MM.1S (cell line): Measurements from ENCODE around the gene ZNF782.

ENCODE experiments used
- DNase-seq: peaks from one replicate; pipeline ENCODE4 v3.0.0-alpha.2; 2015
- H2AFZ ChIP-seq: fragments of 300-600 bp; sonication (generic); 2 replicates; pipeline ENCODE4 v1.6.0; 2016; ENCODE audit warnings: antibody characterized with exemption, low read length
- H3F3A ChIP-seq: fragments of 300-600 bp; sonication (generic); 2 replicates; pipeline ENCODE4 v1.6.1; 2016; ENCODE audit warnings: mild to moderate bottlenecking, antibody characterized with exemption, low read length, moderate library complexity, mixed read lengths; ENCODE audit not compliant: insufficient read depth
- H3K27ac ChIP-seq: fragments of 300-600 bp; sonication (generic); 2 replicates; pipeline ENCODE4 v1.5.1; 2016; ENCODE audit warnings: mild to moderate bottlenecking, low read length
- H3K27me3 ChIP-seq: fragments of 300-600 bp; sonication (generic); replicated peaks from 2 replicates; pipeline ENCODE4 v1.6.0; 2016; ENCODE audit warnings: low read length; ENCODE audit not compliant: insufficient read depth
- H3K36me3 ChIP-seq: fragments of 300-600 bp; sonication (generic); replicated peaks from 2 replicates; pipeline ENCODE4 v1.6.1; 2016; ENCODE audit warnings: mild to moderate bottlenecking, low read length, mixed read lengths; ENCODE audit not compliant: insufficient read depth
- H3K4me1 ChIP-seq: fragments of 300-600 bp; sonication (generic); 2 replicates; pipeline ENCODE4 v1.6.1; 2016; ENCODE audit warnings: low read length, mixed read lengths
- H3K4me2 ChIP-seq: fragments of 300-600 bp; sonication (generic); 2 replicates; pipeline ENCODE4 v1.6.0; 2016; ENCODE audit warnings: low read depth, low read length
- H3K4me3 ChIP-seq: fragments of 300-600 bp; sonication (generic); 2 replicates; pipeline ENCODE4 v1.5.1; 2016; ENCODE audit warnings: low read length, mixed read lengths
- H3K79me2 ChIP-seq: fragments of 300-600 bp; sonication (generic); 2 replicates; pipeline ENCODE4 v1.6.1; 2016; ENCODE audit warnings: mixed run types, low read length, mixed read lengths
- H3K9ac ChIP-seq: fragments of 300-600 bp; sonication (generic); 2 replicates; pipeline ENCODE4 v1.6.1; 2016; ENCODE audit warnings: low read length, mixed read lengths
- H3K9me2 ChIP-seq: fragments of 300-600 bp; sonication (generic); replicated peaks from 2 replicates; pipeline ENCODE4 v1.6.1; 2016; ENCODE audit warnings: mild to moderate bottlenecking, low read length, mixed read lengths; ENCODE audit not compliant: insufficient read depth
- H3K9me3 ChIP-seq: fragments of 300-600 bp; sonication (generic); replicated peaks from 2 replicates; pipeline ENCODE4 v1.6.1; 2016; ENCODE audit warnings: mild to moderate bottlenecking, low read length, mixed read lengths; ENCODE audit not compliant: insufficient read depth
- H4K20me1 ChIP-seq: fragments of 300-600 bp; sonication (generic); 2 replicates; pipeline ENCODE4 v1.6.1; 2016; ENCODE audit warnings: mild to moderate bottlenecking, low read length, moderate library complexity, mixed read lengths; ENCODE audit not compliant: insufficient read depth
- EZH2 ChIP-seq: fragments of 300-600 bp; sonication (generic); optimal IDR thresholded peaks from 2 replicates; pipeline ENCODE3; 2017; ENCODE audit warnings: low read depth, mild to moderate bottlenecking, antibody characterized with exemption, low read length, mixed read lengths
- EZH2phosphoT487 ChIP-seq: fragments of 300-600 bp; sonication (generic); IDR thresholded peaks from 2 replicates; pipeline ENCODE4 v1.6.1; 2018; ENCODE audit warnings: antibody characterized with exemption, low read length
- TF ChIP-seq, protein P1 (sequence below): fragments of 300-600 bp; sonication (generic); IDR thresholded peaks from 2 replicates; pipeline ENCODE4 v1.5.1; 2016; ENCODE audit warnings: antibody characterized with exemption, low read length, mixed read lengths

ZNF782 gene

DNA sequence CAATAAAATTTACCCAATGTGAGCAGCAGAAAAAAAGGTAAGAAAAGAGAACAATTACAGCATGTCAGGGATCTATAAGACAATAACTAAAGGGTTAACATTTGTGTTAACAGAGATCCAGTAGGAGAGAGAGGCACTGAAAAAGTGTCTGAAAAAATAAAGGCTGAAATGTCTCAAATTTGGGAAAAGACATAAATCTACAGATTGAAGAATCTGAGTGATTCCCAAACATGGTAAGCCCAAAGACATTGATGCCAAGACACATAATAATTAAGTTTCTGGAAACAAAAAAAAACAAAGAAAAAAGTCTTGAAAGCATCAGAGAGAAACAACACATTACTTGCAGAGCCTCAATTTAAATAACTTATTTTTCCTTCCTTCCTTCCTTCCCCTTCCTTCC, 31.1 kb upstream of the ZNF782 start:
- no peaks in the 10 kb centered on the region for H3K27me3 ChIP-seq
- H3K79me2 ChIP-seq: no peaks in the 10 kb centered on the region
- DNase-seq: no peak

DNA sequence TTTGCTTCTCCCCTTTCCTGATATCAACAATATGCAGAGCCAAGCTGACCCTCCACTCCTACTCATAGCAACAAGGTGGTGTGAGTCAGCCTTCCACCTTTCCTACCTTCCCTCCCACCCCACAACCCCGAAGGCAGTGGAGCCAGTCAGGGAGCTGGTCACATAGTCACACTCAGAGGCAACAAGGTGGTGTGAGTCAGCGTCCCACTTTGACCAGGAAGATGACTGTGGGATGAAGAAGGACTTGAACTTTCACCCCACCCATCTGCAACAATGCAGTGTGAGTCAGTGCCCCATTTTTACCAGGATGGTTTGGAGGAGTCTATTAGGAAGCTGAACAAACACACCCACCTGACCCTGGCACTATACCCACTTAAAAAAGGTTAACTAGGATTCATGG, 30.1 kb upstream of the ZNF782 start:
- Histone ChIP-seq H3K9me2 (no peaks in the 10 kb centered on the region), H4K20me1 (no peaks in the 10 kb centered on the region), H3K27me3 (no peaks in the 10 kb centered on the region), H3F3A (no peaks in the 10 kb centered on the region), H2AFZ (no peak overlapping the region), H3K9ac (no peak overlapping the region), H3K79me2 (no peaks in the 10 kb centered on the region), H3K36me3 (no peaks in the 10 kb centered on the region), H3K4me3 (no peak overlapping the region), H3K9me3 (no peaks in the 10 kb centered on the region), H3K27ac (no peak overlapping the region), H3K4me1 (no peaks in the 10 kb centered on the region), H3K4me2 (no peak overlapping the region)
- TF ChIP-seq, protein P1, sequence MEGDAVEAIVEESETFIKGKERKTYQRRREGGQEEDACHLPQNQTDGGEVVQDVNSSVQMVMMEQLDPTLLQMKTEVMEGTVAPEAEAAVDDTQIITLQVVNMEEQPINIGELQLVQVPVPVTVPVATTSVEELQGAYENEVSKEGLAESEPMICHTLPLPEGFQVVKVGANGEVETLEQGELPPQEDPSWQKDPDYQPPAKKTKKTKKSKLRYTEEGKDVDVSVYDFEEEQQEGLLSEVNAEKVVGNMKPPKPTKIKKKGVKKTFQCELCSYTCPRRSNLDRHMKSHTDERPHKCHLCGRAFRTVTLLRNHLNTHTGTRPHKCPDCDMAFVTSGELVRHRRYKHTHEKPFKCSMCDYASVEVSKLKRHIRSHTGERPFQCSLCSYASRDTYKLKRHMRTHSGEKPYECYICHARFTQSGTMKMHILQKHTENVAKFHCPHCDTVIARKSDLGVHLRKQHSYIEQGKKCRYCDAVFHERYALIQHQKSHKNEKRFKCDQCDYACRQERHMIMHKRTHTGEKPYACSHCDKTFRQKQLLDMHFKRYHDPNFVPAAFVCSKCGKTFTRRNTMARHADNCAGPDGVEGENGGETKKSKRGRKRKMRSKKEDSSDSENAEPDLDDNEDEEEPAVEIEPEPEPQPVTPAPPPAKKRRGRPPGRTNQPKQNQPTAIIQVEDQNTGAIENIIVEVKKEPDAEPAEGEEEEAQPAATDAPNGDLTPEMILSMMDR: no peak
- TF ChIP-seq EZH2phosphoT487: no peak
- DNase-seq: no peak

More for the DNA sequence above, 31.1 kb upstream of the ZNF782 start:
- Histone ChIP-seq H3K27ac (no peak overlapping the region), H3F3A (no peaks in the 10 kb centered on the region), H3K9me2 (no peaks in the 10 kb centered on the region), H2AFZ (no peak overlapping the region), H4K20me1 (no peaks in the 10 kb centered on the region), H3K4me1 (no peaks in the 10 kb centered on the region), H3K9ac (no peak overlapping the region), H3K9me3 (no peaks in the 10 kb centered on the region), H3K4me3 (no peak overlapping the region), H3K4me2 (no peak overlapping the region), H3K36me3 (no peaks in the 10 kb centered on the region)
- no peak for TF ChIP-seq EZH2
- TF ChIP-seq EZH2phosphoT487: no peak
- TF ChIP-seq, protein P1: no peak

DNA sequence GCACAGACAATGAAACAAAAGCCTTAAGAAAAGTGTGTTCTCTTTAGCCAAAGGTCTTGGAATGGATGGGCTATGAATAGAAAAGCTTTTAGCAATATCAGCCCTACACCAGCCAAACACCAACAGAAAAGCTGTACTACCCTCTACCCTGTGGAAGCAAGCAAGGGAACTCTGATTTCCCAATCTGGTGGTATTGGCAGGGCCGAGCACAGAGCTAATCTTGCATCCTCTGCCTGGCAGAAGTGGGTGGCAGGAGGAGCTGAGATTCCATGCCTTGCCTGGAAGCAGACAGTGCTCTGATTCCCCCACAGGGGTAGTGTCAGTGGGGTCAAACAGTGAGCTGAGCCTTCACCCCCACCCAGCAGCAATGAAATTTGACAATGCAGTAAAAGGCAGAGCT, 29.6 kb upstream of the ZNF782 start:
- TF ChIP-seq EZH2 (no peak), EZH2phosphoT487 (no peak)
- TF ChIP-seq, protein P1: no peak
- Histone ChIP-seq H3F3A (no peaks in the 10 kb centered on the region), H3K9me3 (no peaks in the 10 kb centered on the region), H3K79me2 (no peaks in the 10 kb centered on the region), H3K27me3 (no peaks in the 10 kb centered on the region), H3K9ac (no peak overlapping the region), H2AFZ (no peak overlapping the region), H3K4me1 (no peaks in the 10 kb centered on the region), H3K4me2 (no peak overlapping the region), H4K20me1 (no peaks in the 10 kb centered on the region), H3K36me3 (no peaks in the 10 kb centered on the region), H3K4me3 (no peak overlapping the region), H3K27ac (no peak overlapping the region), H3K9me2 (no peaks in the 10 kb centered on the region)
- no peak for DNase-seq
